H1 (cell line): Measurements from ENCODE around the gene USP37. TPM values are rescaled to one million over a fixed set of nuclear protein-coding genes. Genes with fewer than 3 reads are reported as not detected.

Source experiments
- CTCF ChIA-PET: fragments of 300-600 bp; sonication (Branson Sonifier 250); formaldehyde crosslinking; loops from one replicate; lab custom pipeline; 2021; ENCODE audit not compliant: partially characterized antibody; lab: Charles Lee
- POLR2A ChIA-PET: fragments of 300-600 bp; sonication (Branson Sonifier 250); formaldehyde crosslinking; loops from one replicate; lab custom pipeline; 2021; ENCODE audit warnings: inconsistent platforms; ENCODE audit not compliant: partially characterized antibody; lab: Charles Lee
- DNase-seq, 2 experiments: peaks; one replicate each; pipeline versions ENCODE4 v3.0.0 to v3.0.0-alpha.2; 2010 to 2022; ENCODE audit warnings: low spot score in 2 of 2, low read depth in 1 of 2, mixed read lengths in 1 of 2
- FAIRE-seq: peaks from 2 replicates; lab custom pipeline; 2011; peaks lifted over from hg19 to GRCh38; lab: Jason Lieb, UNC
- H2AFZ ChIP-seq: 2 replicates; pipeline ENCODE4 v1.8.1; 2012; ENCODE audit warnings: low read length, inconsistent platforms
- H2AK5ac ChIP-seq: 2 replicates; pipeline ENCODE4 v1.6.1; 2013; ENCODE audit warnings: low read depth, low read length
- H2BK120ac ChIP-seq: replicated peaks from 2 replicates; pipeline ENCODE3; 2013; ENCODE audit warnings: low read depth, low read length, inconsistent platforms
- H2BK12ac ChIP-seq: 2 replicates; pipeline ENCODE4 v1.6.1; 2013; ENCODE audit warnings: low read depth, low read length
- H2BK15ac ChIP-seq: 2 replicates; pipeline ENCODE4 v1.6.1; 2013; ENCODE audit warnings: low read length
- H2BK20ac ChIP-seq: 2 replicates; pipeline ENCODE4 v1.6.1; 2013; ENCODE audit warnings: low read length
- H2BK5ac ChIP-seq: 2 replicates; pipeline ENCODE4 v1.6.1; 2013; ENCODE audit warnings: low read depth, low read length
- H3K14ac ChIP-seq: 2 replicates; pipeline ENCODE4 v1.6.1; 2013; ENCODE audit warnings: inconsistent platforms; ENCODE audit not compliant: insufficient read length
- H3K18ac ChIP-seq: 2 replicates; pipeline ENCODE4 v1.6.1; 2013; ENCODE audit warnings: low read length; ENCODE audit errors: extremely low read depth
- H3K23ac ChIP-seq: 2 replicates; pipeline ENCODE4 v1.6.1; 2013; ENCODE audit warnings: inconsistent platforms; ENCODE audit not compliant: insufficient read length
- H3K23me2 ChIP-seq: 2 replicates; pipeline ENCODE4 v1.6.1; 2013; ENCODE audit warnings: low read depth, low read length
- H3K27ac ChIP-seq: 2 replicates; pipeline ENCODE4 v1.6.1; 2011; ENCODE audit warnings: low read depth, low read length, inconsistent platforms
- H3K27me3 ChIP-seq, 4 experiments: replicated peaks in 1 of 4; 1 replicate in 1 of 4; 2 replicates in 3 of 4; pipeline versions ENCODE4 v1.6.1 to v1.8.1; 2011 to 2013; ENCODE audit warnings: low read length in 3 of 4, mild to moderate bottlenecking in 3 of 4, inconsistent platforms in 2 of 4, mixed read lengths in 2 of 4, moderate library complexity in 1 of 4; ENCODE audit not compliant: control insufficient read depth in 3 of 4, insufficient read depth in 3 of 4; ENCODE audit errors: extremely low read depth in 1 of 4
- H3K36me3 ChIP-seq, 4 experiments: 2 replicates each; pipeline versions ENCODE4 v1.6.1 to v1.8.1; 2011 to 2013; ENCODE audit warnings: mild to moderate bottlenecking in 4 of 4, low read length in 3 of 4, moderate library complexity in 2 of 4, control low read depth in 1 of 4, inconsistent platforms in 1 of 4; ENCODE audit not compliant: insufficient read depth in 4 of 4, control insufficient read depth in 2 of 4
- H3K4ac ChIP-seq: replicated peaks from 2 replicates; pipeline ENCODE3; 2013; ENCODE audit warnings: low read length, low read depth, mixed read lengths, inconsistent platforms; ENCODE audit not compliant: insufficient read length
- H3K4me1 ChIP-seq, 4 experiments: replicated peaks in 1 of 4; 1 replicate in 1 of 4; 2 replicates in 3 of 4; pipeline versions ENCODE4 v1.6.1 to v1.8.1; 2011 to 2013; ENCODE audit warnings: low read length in 3 of 4, inconsistent platforms in 2 of 4, mixed read lengths in 1 of 4; ENCODE audit not compliant: insufficient read depth in 4 of 4, control insufficient read depth in 3 of 4
- H3K4me2 ChIP-seq, 2 experiments: 2 replicates each; pipeline versions ENCODE4 v1.6.1 to v1.8.1; 2011 to 2013; ENCODE audit warnings: low read depth in 2 of 2, low read length in 2 of 2, control low read depth in 1 of 2, inconsistent platforms in 1 of 2, mild to moderate bottlenecking in 1 of 2; ENCODE audit not compliant: insufficient read depth in 1 of 2
- H3K4me3 ChIP-seq, 4 experiments: fragments of 200-600, 300-600 bp in 1 of 4; sonication (generic), shearing (Covaris generic), sonication (Bioruptor Twin) in 1 of 4; 2 replicates each; pipeline versions ENCODE4 v1.5.1 to v1.8.1; 2011 to 2016; ENCODE audit warnings: low read length in 4 of 4, low read depth in 3 of 4, control low read depth in 2 of 4, inconsistent platforms in 2 of 4, mild to moderate bottlenecking in 2 of 4, mixed read lengths in 1 of 4, moderate library complexity in 1 of 4; ENCODE audit not compliant: insufficient read depth in 2 of 4; ENCODE audit errors: extremely low read depth in 1 of 4
- H3K56ac ChIP-seq: replicated peaks from 2 replicates; pipeline ENCODE3; 2013; ENCODE audit warnings: low read depth, mild to moderate bottlenecking, mixed read lengths, low read length, inconsistent platforms; ENCODE audit not compliant: insufficient read length
- H3K79me1 ChIP-seq: 2 replicates; pipeline ENCODE4 v1.6.1; 2013; ENCODE audit warnings: low read depth, low read length, control low read depth
- H3K79me2 ChIP-seq, 2 experiments: 2 replicates each; pipeline versions ENCODE4 v1.6.1 to v1.8.1; 2012 to 2013; ENCODE audit warnings: low read length in 2 of 2, mild to moderate bottlenecking in 2 of 2, inconsistent platforms in 1 of 2; ENCODE audit not compliant: insufficient read depth in 2 of 2, control insufficient read depth in 1 of 2
- H3K9ac ChIP-seq, 4 experiments: replicated peaks in 1 of 4; 1 replicate in 1 of 4; 2 replicates in 3 of 4; pipeline versions ENCODE4 v1.6.1 to v1.8.1; 2011 to 2013; ENCODE audit warnings: low read depth in 3 of 4, low read length in 3 of 4, control low read depth in 2 of 4, mild to moderate bottlenecking in 2 of 4, moderate library complexity in 2 of 4, inconsistent platforms in 1 of 4; ENCODE audit errors: extremely low read depth in 1 of 4
- H3K9me3 ChIP-seq, 2 experiments: 2 replicates each; pipeline versions ENCODE4 v1.6.1 to v1.8.1; 2012 to 2013; ENCODE audit warnings: mild to moderate bottlenecking in 2 of 2, moderate library complexity in 2 of 2, control low read depth in 1 of 2, inconsistent platforms in 1 of 2, low read depth in 1 of 2, low read length in 1 of 2, mixed read lengths in 1 of 2; ENCODE audit not compliant: insufficient read depth in 2 of 2
- H4K20me1 ChIP-seq, 2 experiments: replicated peaks in 1 of 2; 2 replicates each; pipeline versions ENCODE3 to v1.8.1; 2011 to 2013; ENCODE audit warnings: inconsistent platforms in 2 of 2, low read length in 2 of 2, mild to moderate bottlenecking in 1 of 2; ENCODE audit not compliant: insufficient read depth in 2 of 2, control insufficient read depth in 1 of 2
- H4K5ac ChIP-seq: 2 replicates; pipeline ENCODE4 v1.6.1; 2013; ENCODE audit warnings: low read length, low read depth, mixed read lengths, inconsistent platforms; ENCODE audit not compliant: insufficient read length
- H4K8ac ChIP-seq: 2 replicates; pipeline ENCODE4 v1.8.0; 2013; ENCODE audit warnings: mild to moderate bottlenecking, moderate library complexity, low read length, inconsistent platforms; ENCODE audit not compliant: insufficient read depth; ENCODE audit errors: extremely low read depth
- H4K91ac ChIP-seq: replicated peaks from 2 replicates; pipeline ENCODE3; 2013; ENCODE audit warnings: low read length, mixed read lengths, inconsistent platforms; ENCODE audit not compliant: insufficient read length
- ATF3 ChIP-seq: IDR thresholded peaks from 2 replicates; pipeline ENCODE4 v1.6.1; 2011; ENCODE audit warnings: low read depth, mild to moderate bottlenecking, low read length; ENCODE audit not compliant: insufficient read depth
- CBX8 ChIP-seq: fragments of 300-800, 300-1000 bp; sonication (generic); IDR thresholded peaks from 2 replicates; pipeline ENCODE4 v1.7.1; 2016; ENCODE audit warnings: low read depth, low read length, borderline replicate concordance
- CTCF ChIP-seq, 3 experiments: IDR thresholded peaks; 1 replicate in 2 of 3; 2 replicates in 1 of 3; pipeline versions ENCODE4 v1.5.1 to v1.6.1; 2011; ENCODE audit warnings: low read length in 3 of 3, mild to moderate bottlenecking in 3 of 3, inconsistent platforms in 2 of 3, low read depth in 1 of 3, moderate library complexity in 1 of 3; ENCODE audit not compliant: insufficient read depth in 1 of 3; ENCODE audit errors: control extremely low read depth in 1 of 3
- EGR1 ChIP-seq: IDR thresholded peaks from 2 replicates; pipeline ENCODE4 v1.6.1; 2011; ENCODE audit warnings: low read depth, low read length, borderline replicate concordance
- GABPA ChIP-seq: IDR thresholded peaks from 2 replicates; pipeline ENCODE4 v1.6.1; 2011; ENCODE audit warnings: mild to moderate bottlenecking, low read length, moderate library complexity, borderline replicate concordance; ENCODE audit not compliant: insufficient read depth
- NRF1 ChIP-seq: IDR thresholded peaks from 2 replicates; pipeline ENCODE4 v1.6.1; 2011; ENCODE audit warnings: mild to moderate bottlenecking, low read depth, low read length, improper control_type of control experiment
- SRF ChIP-seq: IDR thresholded peaks from 2 replicates; pipeline ENCODE4 v1.6.1; 2011; ENCODE audit warnings: mild to moderate bottlenecking, low read depth, low read length, moderate library complexity
- TAF1 ChIP-seq: IDR thresholded peaks from 2 replicates; pipeline ENCODE4 v1.6.1; 2011; ENCODE audit warnings: mild to moderate bottlenecking, low read depth, low read length
- TAF7 ChIP-seq: optimal IDR thresholded peaks from 2 replicates; pipeline ENCODE3; 2011; ENCODE audit warnings: low read depth, mild to moderate bottlenecking, inconsistent platforms, low read length, moderate library complexity, borderline replicate concordance
- ZNF274 ChIP-seq: IDR thresholded peaks from 2 replicates; pipeline ENCODE4 v1.7.0; 2012; ENCODE audit warnings: low read length, borderline replicate concordance; ENCODE audit errors: extremely low read depth
- WGBS, 2 experiments: shearing (Covaris generic) in 1 of 2; methylation state at CpG; one replicate each; pipeline versions ENCODE4 v1.1.6 to v1.1.7; 2013 to 2015; ENCODE audit warnings: low lambda C conversion rate in 2 of 2, mixed read lengths in 2 of 2, inconsistent platforms in 1 of 2, low coverage in 1 of 2, missing lambda C conversion rate in 1 of 2; ENCODE audit not compliant: insufficient replicate concordance in 2 of 2, insufficient coverage in 1 of 2, insufficient read length in 1 of 2; ENCODE audit errors: extremely low coverage in 1 of 2, missing lambda C conversion rate in 1 of 2; 5-methylcytosine and 5-hydroxymethylcytosine counted together
- polyA plus RNA-seq, 7 experiments: library from polyadenylated mRNA; depleted of rRNA in 3 of 7; stranded (reverse) in 5 of 7; unstranded in 2 of 7; fragments of >200 nt in 5 of 7; fragments of 200-250 nt in 2 of 7; gene quantifications; 1 replicate in 5 of 7; 2 replicates in 1 of 7; 4 replicates in 1 of 7; pipeline versions ENCODE4 v1.2.1 to v1.2.3, GENCODE V29; 2011 to 2013; ENCODE audit warnings: missing spikeins in 2 of 7, mixed read lengths in 2 of 7
- total RNA-seq: library from RNA; stranded (reverse); fragmentation: NEBNext Ultra II Directional; extraction: Animal tissue kit (Norgen Biotek cat#: 25700); gene quantifications from 2 replicates; pipeline ENCODE4 v1.2.1, GENCODE V29; 2021

USP37 gene
- total and polyA plus RNA-seq, 2 of the 8 experiments (the other 6 are each of a cell fraction or from before 2014, with no cell fraction given), result 3.8 to 29.1 TPM

- Histone ChIP-seq H3K23ac (no peak overlapping the region), H3K9ac (no peak overlapping the region), H4K91ac (no peak overlapping the region), H3K18ac (no peak overlapping the region), H3K4me1 (no peaks in the 10 kb centered on the region), H4K20me1 (peaks cover 0 to 3% of the 10 kb centered on the region in 2 experiments), H3K79me1 (no peaks in the 10 kb centered on the region), H3K79me2 (no peaks in the 10 kb centered on the region), H2BK5ac (no peak overlapping the region), H3K27ac (no peak overlapping the region), H2AK5ac (no peak overlapping the region), H3K23me2 (no peaks in the 10 kb centered on the region), H4K5ac (no peak overlapping the region), H4K8ac (no peak overlapping the region), H3K56ac (no peak overlapping the region), H2AFZ (no peak overlapping the region), H3K27me3 (no peaks in the 10 kb centered on the region), H3K4me3 (no peak overlapping the region), H2BK20ac (no peak overlapping the region), H3K36me3 (peaks cover 0 to 27% (median 3%) of the 10 kb centered on the region in 4 experiments; a peak in 3 of 8 replicates), H3K4ac (no peak overlapping the region), H3K4me2 (no peak overlapping the region), H2BK120ac (no peak overlapping the region), H3K14ac (no peak overlapping the region), H3K9me3 (no peaks in the 10 kb centered on the region), H2BK15ac (no peak overlapping the region), H2BK12ac (no peak overlapping the region)
- ChIA-PET POLR2A (interaction anchor here (0.7 kb wide), 1 partner anchor 99 kb away, joined by 3 read pairs; no protein-coding TSS in a partner anchor), CTCF (interaction anchor here (0.6 to 4.2 kb wide), 3 partner anchors 11 to 211 kb away, joined by 3 to 16 read pairs (median 5); no protein-coding TSS in a partner anchor)
- DNase-seq (no peak), FAIRE-seq (no peak)
- 90% methylated on average over 6 of the region's 6 CpGs; no CpG with 5 or more reads in 1 of the 2 experiments for WGBS, 2 experiments
- no peak for TF ChIP-seq GABPA
- TF ChIP-seq NRF1, result no peak
- TF ChIP-seq CBX8, result no peak
- TF ChIP-seq ATF3, result no peak
- TF ChIP-seq SRF, result no peak
- TF ChIP-seq TAF7, result no peak
- no peak for TF ChIP-seq TAF1
- no peak for TF ChIP-seq ZNF274
- no peak for TF ChIP-seq EGR1
- TF ChIP-seq CTCF (IDR thresholded peaks at IDR 0.05; ENCODE audit: control extremely low read depth in 1 of 3, insufficient read depth in 1 of 3, low read depth in 1 of 3, low read length in 3 of 3), result no peak
Measured at GRCh38 chr2:218505754-218506371, 62.3 kb downstream of the USP37 start.
